ENCODE results near the gene CPNE5.
"Not testable (repeated sequence)": the region's sequence is repeated elsewhere in the genome, so short reads cannot be mapped to it uniquely, and the experiment has no call there.

CPNE5 gene

DNA sequence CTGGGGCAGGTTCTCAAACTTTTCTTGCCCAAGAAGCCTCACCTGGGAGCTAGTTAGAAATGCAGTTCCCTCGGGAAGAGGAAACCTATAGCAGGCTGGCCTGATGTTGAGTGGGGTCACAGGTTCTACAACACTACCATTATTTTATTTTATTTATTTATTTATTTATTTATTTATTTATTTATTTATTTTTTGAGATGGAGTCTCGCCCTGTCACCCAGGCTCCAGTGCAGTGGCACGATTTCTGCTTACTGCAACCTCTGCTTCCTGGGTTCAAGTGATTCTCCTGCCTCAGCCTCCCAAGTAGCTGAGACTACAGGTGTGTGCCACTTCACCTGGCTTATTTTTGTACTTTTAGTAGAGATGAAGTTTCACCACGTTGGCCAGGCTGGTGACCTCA lies 115.3 kb downstream of the CPNE5 start:
- H3K4me2 ChIP-seq (ENCODE audit: low read length); H3K4me1 ChIP-seq (ENCODE audit: control insufficient read depth in 1 of 2, insufficient read depth in 2 of 2, low read length in 2 of 2); H3K36me3 ChIP-seq (ENCODE audit: control insufficient read depth in 1 of 2, insufficient read depth in 2 of 2, low read length in 2 of 2); H2BK12ac ChIP-seq (ENCODE audit: low read length); H3K14ac ChIP-seq (ENCODE audit: low read length); H3K27ac ChIP-seq (ENCODE audit: low read depth, low read length); H3K23ac ChIP-seq (ENCODE audit: low read length); H4K91ac ChIP-seq (ENCODE audit: low read depth, low read length); H2AK5ac ChIP-seq (ENCODE audit: low read length); H2BK5ac ChIP-seq (ENCODE audit: low read depth, low read length, poor library complexity); H3K27me3 ChIP-seq (ENCODE audit: insufficient read depth, low read length); H3K79me1 ChIP-seq (ENCODE audit: low read length); DNase-seq; H3K4me3 ChIP-seq (ENCODE audit: low read depth, low read length); H3K9me3 ChIP-seq (ENCODE audit: insufficient read depth, low read depth, low read length); H2BK120ac ChIP-seq (ENCODE audit: insufficient read depth, low read length, poor library complexity); H2AFZ ChIP-seq (ENCODE audit: insufficient read depth, low read length, poor library complexity); H3K4ac ChIP-seq (ENCODE audit: low read depth, low read length); H3K18ac ChIP-seq (ENCODE audit: low read length); H4K8ac ChIP-seq (ENCODE audit: low read depth, low read length); H4K12ac ChIP-seq (ENCODE audit: low read depth, low read length); H3K9ac ChIP-seq (ENCODE audit: low read length); H3K79me2 ChIP-seq (ENCODE audit: control insufficient read depth, insufficient read depth, low read length, poor library complexity): not testable (repeated sequence)
- WGBS (ENCODE audit: extremely low coverage, insufficient coverage, insufficient read length): no CpG with 5 or more reads among the region's 4 CpGs

DNA sequence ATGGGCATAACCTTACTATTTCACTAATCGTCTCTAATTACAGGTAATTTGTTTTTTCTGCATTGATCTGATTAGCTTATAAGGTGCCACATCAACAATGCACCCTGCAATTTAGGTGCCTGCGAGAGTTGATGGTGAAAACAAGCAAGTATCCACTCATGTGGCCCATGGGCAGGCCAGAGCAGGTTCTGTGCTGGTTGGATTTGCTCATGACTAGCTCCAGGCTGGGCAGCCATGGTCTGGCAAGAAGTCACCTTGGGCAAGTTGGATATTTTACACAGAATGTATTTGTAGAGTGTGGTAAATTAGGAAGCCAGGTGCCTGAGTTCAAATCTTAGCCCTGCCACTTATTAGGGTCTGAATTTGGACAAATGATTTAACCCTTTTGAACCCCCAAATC lies 116.4 kb downstream of the CPNE5 start:
- Histone ChIP-seq H3K9ac (ENCODE audit: low read length) (no peak overlapping the region), H4K8ac (ENCODE audit: low read depth, low read length) (no peak overlapping the region), H2BK120ac (ENCODE audit: insufficient read depth, low read length, poor library complexity) (no peak overlapping the region), H3K4me3 (ENCODE audit: low read depth, low read length) (no peak overlapping the region), H3K14ac (ENCODE audit: low read length) (no peak overlapping the region), H3K4ac (ENCODE audit: low read depth, low read length) (no peak overlapping the region), H3K4me1 (ENCODE audit: control insufficient read depth in 1 of 2, insufficient read depth in 2 of 2, low read length in 2 of 2) (peaks cover 3 to 4% of the 10 kb centered on the region in 2 experiments), H3K36me3 (ENCODE audit: control insufficient read depth in 1 of 2, insufficient read depth in 2 of 2, low read length in 2 of 2) (no peaks in the 10 kb centered on the region), H3K27ac (ENCODE audit: low read depth, low read length) (no peak overlapping the region), H3K18ac (ENCODE audit: low read length) (no peak overlapping the region), H3K79me1 (ENCODE audit: low read length) (no peaks in the 10 kb centered on the region), H2BK5ac (ENCODE audit: low read depth, low read length, poor library complexity) (no peak overlapping the region), H3K4me2 (ENCODE audit: low read length) (no peak overlapping the region), H4K12ac (ENCODE audit: low read depth, low read length) (no peak overlapping the region), H2BK12ac (ENCODE audit: low read length) (no peak overlapping the region), H3K79me2 (ENCODE audit: control insufficient read depth, insufficient read depth, low read length, poor library complexity) (no peaks in the 10 kb centered on the region), H4K91ac (ENCODE audit: low read depth, low read length) (no peak overlapping the region), H2AFZ (ENCODE audit: insufficient read depth, low read length, poor library complexity) (no peak overlapping the region), H3K9me3 (ENCODE audit: insufficient read depth, low read depth, low read length) (no peaks in the 10 kb centered on the region), H3K23ac (ENCODE audit: low read length) (no peak overlapping the region), H2AK5ac (ENCODE audit: low read length) (no peak overlapping the region), H3K27me3 (ENCODE audit: insufficient read depth, low read length) (no peaks in the 10 kb centered on the region)
- DNase-seq: no peak
- WGBS (ENCODE audit: extremely low coverage, insufficient coverage, insufficient read length): no CpG with 5 or more reads among the region's 2 CpGs

DNA sequence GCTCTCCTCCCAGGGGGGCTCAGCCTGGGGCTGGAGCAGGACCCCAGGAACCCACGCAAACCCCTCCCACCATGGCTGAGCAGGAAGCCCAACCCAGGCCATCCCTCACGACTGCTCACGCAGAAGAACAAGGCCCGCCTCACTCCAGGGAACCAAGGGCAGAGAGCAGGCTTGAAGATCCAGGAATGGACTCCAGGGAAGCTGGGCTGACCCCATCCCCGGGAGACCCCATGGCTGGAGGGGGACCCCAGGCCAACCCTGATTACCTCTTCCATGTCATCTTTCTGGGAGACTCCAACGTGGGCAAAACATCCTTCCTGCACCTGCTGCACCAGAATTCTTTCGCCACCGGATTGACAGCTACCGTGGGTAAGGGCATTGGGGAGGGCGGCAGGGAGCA lies 116.9 kb downstream of the CPNE5 start:
- Histone ChIP-seq H3K9me3 (ENCODE audit: insufficient read depth, low read depth, low read length) (no peaks in the 10 kb centered on the region), H3K79me1 (ENCODE audit: low read length) (no peaks in the 10 kb centered on the region), H2BK5ac (ENCODE audit: low read depth, low read length, poor library complexity) (no peak overlapping the region), H3K36me3 (ENCODE audit: control insufficient read depth in 1 of 2, insufficient read depth in 2 of 2, low read length in 2 of 2) (no peaks in the 10 kb centered on the region), H3K4ac (ENCODE audit: low read depth, low read length) (no peak overlapping the region), H3K4me1 (ENCODE audit: control insufficient read depth in 1 of 2, insufficient read depth in 2 of 2, low read length in 2 of 2) (peaks cover under 1 to 1% of the 10 kb centered on the region in 2 experiments), H3K27me3 (ENCODE audit: insufficient read depth, low read length) (no peaks in the 10 kb centered on the region), H3K23ac (ENCODE audit: low read length) (no peak overlapping the region), H4K12ac (ENCODE audit: low read depth, low read length) (no peak overlapping the region), H4K91ac (ENCODE audit: low read depth, low read length) (no peak overlapping the region), H3K79me2 (ENCODE audit: control insufficient read depth, insufficient read depth, low read length, poor library complexity) (no peaks in the 10 kb centered on the region), H3K4me3 (ENCODE audit: low read depth, low read length) (no peak overlapping the region), H3K4me2 (ENCODE audit: low read length) (no peak overlapping the region), H3K18ac (ENCODE audit: low read length) (no peak overlapping the region), H2AFZ (ENCODE audit: insufficient read depth, low read length, poor library complexity) (no peak overlapping the region), H4K8ac (ENCODE audit: low read depth, low read length) (no peak overlapping the region), H2BK12ac (ENCODE audit: low read length) (no peak overlapping the region), H2AK5ac (ENCODE audit: low read length) (no peak overlapping the region), H3K14ac (ENCODE audit: low read length) (no peak overlapping the region), H3K27ac (ENCODE audit: low read depth, low read length) (no peak overlapping the region), H3K9ac (ENCODE audit: low read length) (no peak overlapping the region), H2BK120ac (ENCODE audit: insufficient read depth, low read length, poor library complexity) (no peak overlapping the region)
- WGBS (ENCODE audit: extremely low coverage, insufficient coverage, insufficient read length): no CpG with 5 or more reads among the region's 10 CpGs
- DNase-seq: no peak

DNA sequence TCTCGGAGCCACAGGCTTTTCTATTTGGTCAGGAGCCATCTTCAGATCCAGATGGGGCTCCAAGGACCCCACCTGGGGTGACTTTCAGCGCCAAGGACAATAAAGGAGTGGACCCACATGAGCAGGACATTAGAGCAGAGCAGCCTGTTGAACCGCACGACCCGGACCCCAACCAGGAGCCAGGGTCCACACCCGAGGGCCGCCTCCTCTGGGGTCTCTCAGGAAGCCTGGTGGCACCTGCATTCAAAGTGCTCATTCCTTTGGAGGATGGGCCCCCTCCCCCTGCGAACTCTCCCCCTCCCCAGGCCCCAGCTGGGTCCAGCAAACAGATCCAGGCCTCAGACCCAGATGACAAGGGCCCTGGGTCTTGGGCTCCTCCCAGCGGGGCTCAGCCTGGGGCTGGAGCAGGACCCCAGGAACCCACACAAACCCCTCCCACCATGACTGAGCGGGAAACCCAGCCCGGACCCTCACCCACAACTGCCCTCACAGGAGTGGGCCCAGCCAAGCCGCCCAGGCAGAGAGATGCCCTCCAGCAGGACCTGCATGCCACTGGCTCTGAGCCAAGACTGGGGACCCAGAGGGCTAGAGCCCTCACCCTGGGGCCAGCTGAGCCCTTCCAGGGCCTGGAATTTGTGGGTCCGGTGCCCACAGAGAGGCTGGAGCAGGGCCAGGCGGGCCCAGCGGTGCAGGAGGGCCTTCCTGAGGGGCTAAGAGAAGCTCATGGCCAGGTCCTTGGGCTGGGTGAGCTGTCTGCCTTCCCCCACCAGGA lies 117.7 kb downstream of the CPNE5 start:
- no CpG with 5 or more reads among the region's 15 CpGs for WGBS (ENCODE audit: extremely low coverage, insufficient coverage, insufficient read length)
- H2BK12ac ChIP-seq (ENCODE audit: low read length): no peak overlapping the region
- no peak overlapping the region for H3K4me2 ChIP-seq (ENCODE audit: low read length)
- no peak overlapping the region for H3K4me3 ChIP-seq (ENCODE audit: low read depth, low read length)
- no peak overlapping the region for H3K9ac ChIP-seq (ENCODE audit: low read length)
- no peak overlapping the region for H4K12ac ChIP-seq (ENCODE audit: low read depth, low read length)
- H3K79me1 ChIP-seq (ENCODE audit: low read length): no peaks in the 10 kb centered on the region
- no peak overlapping the region for H4K8ac ChIP-seq (ENCODE audit: low read depth, low read length)
- H3K4me1 ChIP-seq (ENCODE audit: control insufficient read depth in 1 of 2, insufficient read depth in 2 of 2, low read length in 2 of 2): no peaks in the 10 kb centered on the region
- H2BK120ac ChIP-seq (ENCODE audit: insufficient read depth, low read length, poor library complexity): no peak overlapping the region
- H3K79me2 ChIP-seq (ENCODE audit: control insufficient read depth, insufficient read depth, low read length, poor library complexity): no peaks in the 10 kb centered on the region
- no peak overlapping the region for H3K4ac ChIP-seq (ENCODE audit: low read depth, low read length)
- no peak overlapping the region for H3K14ac ChIP-seq (ENCODE audit: low read length)
- H3K27ac ChIP-seq (ENCODE audit: low read depth, low read length): no peak overlapping the region
- no peaks in the 10 kb centered on the region for H3K27me3 ChIP-seq (ENCODE audit: insufficient read depth, low read length)
- no peaks in the 10 kb centered on the region for H3K9me3 ChIP-seq (ENCODE audit: insufficient read depth, low read depth, low read length)
- H3K23ac ChIP-seq (ENCODE audit: low read length): no peak overlapping the region
- DNase-seq: no peak
- H3K36me3 ChIP-seq (ENCODE audit: control insufficient read depth in 1 of 2, insufficient read depth in 2 of 2, low read length in 2 of 2): no peaks in the 10 kb centered on the region
- H2BK5ac ChIP-seq (ENCODE audit: low read depth, low read length, poor library complexity): no peak overlapping the region
- H4K91ac ChIP-seq (ENCODE audit: low read depth, low read length): no peak overlapping the region
- no peak overlapping the region for H2AK5ac ChIP-seq (ENCODE audit: low read length)
- H3K18ac ChIP-seq (ENCODE audit: low read length): no peak overlapping the region
- no peak overlapping the region for H2AFZ ChIP-seq (ENCODE audit: insufficient read depth, low read length, poor library complexity)
